Right forelimb (tissue), 1 donor: ENCODE data around the gene ATP5PD.
"Not testable (repeated sequence)": the region's sequence is repeated elsewhere in the genome, so short reads cannot be mapped to it uniquely, and the experiment has no call there.

Experiments
- DNase-seq: peaks from one replicate; pipeline ENCODE4 v3.0.0-alpha.2; 2018

ATP5PD gene

GRCh38 chr17:75012346-75013091 lies 34.2 kb downstream of the ATP5PD start, which contains the start of gene MRPL58:
TSS of gene MRPL58 (plus strand) at chr17:75012670. CDS start at chr17:75012687, 17 bp downstream.
- peak; percentile 93 for DNase-seq

GRCh38 chr17:75012096-75012345 lies 34.7 kb downstream of the ATP5PD start:
- no peak for DNase-seq

- peak; percentile 76 for DNase-seq
Measured at GRCh38 chr17:75011401-75012095, 35.2 kb downstream of the ATP5PD start.

- DNase-seq: peak; percentile 68
Measured at GRCh38 chr17:75010683-75011400, 35.9 kb downstream of the ATP5PD start.

GRCh38 chr17:75009139-75009724 lies 37.5 kb downstream of the ATP5PD start:
- no peak for DNase-seq

GRCh38 chr17:75008373-75008772 lies 38.4 kb downstream of the ATP5PD start:
- DNase-seq: no peak

- DNase-seq: no peak
Measured at GRCh38 chr17:75006653-75007052, 40.1 kb downstream of the ATP5PD start.

GRCh38 chr17:75006084-75006483 lies 40.7 kb downstream of the ATP5PD start:
- DNase-seq: not testable (repeated sequence)

GRCh38 chr17:75005291-75005690 lies 41.5 kb downstream of the ATP5PD start:
- no peak for DNase-seq

- no peak for DNase-seq
Measured at GRCh38 chr17:75004371-75004770, 42.4 kb downstream of the ATP5PD start.

GRCh38 chr17:75003957-75004355 lies 42.8 kb downstream of the ATP5PD start:
- no peak for DNase-seq

- no peak for DNase-seq
Measured at GRCh38 chr17:75003070-75003956, 43.5 kb downstream of the ATP5PD start.

- no peak for DNase-seq
Measured at GRCh38 chr17:75001915-75002843, 44.6 kb downstream of the ATP5PD start.

- no peak for DNase-seq
Measured at GRCh38 chr17:74999523-74999922, 47.2 kb downstream of the ATP5PD start.

- DNase-seq: no peak
Measured at GRCh38 chr17:74998783-74999182, 48.0 kb downstream of the ATP5PD start.

GRCh38 chr17:74995847-74996246 lies 50.9 kb downstream of the ATP5PD start:
- DNase-seq: no peak

- DNase-seq: no peak
Measured at GRCh38 chr17:74994440-74994839, 52.3 kb downstream of the ATP5PD start.

GRCh38 chr17:74992223-74992622 lies 54.5 kb downstream of the ATP5PD start:
- DNase-seq: no peak

GRCh38 chr17:74990581-74991105 lies 56.1 kb downstream of the ATP5PD start:
- DNase-seq: no peak
